Uterus (tissue), 4 donors: ENCODE data around the gene DPEP2NB. TPM values are rescaled to one million over a fixed set of nuclear protein-coding genes. Genes with fewer than 3 reads are reported as not detected.

Source experiments
- DNase-seq, 2 donors: peaks; one replicate each; pipeline ENCODE4 v3.0.0-alpha.2; 2019 to 2020
- H3K27ac ChIP-seq, 2 donors: fragments of 200-600 bp; sonication (generic); 1 replicate in 1 of 2; 2 replicates in 1 of 2; pipeline ENCODE4 v1.5.1; 2016 to 2018
- H3K27me3 ChIP-seq, 2 donors: fragments of 200-600 bp; sonication (generic); one replicate each; pipeline ENCODE4 v1.5.1; 2018 to 2019; ENCODE audit warnings: control low read depth in 1 of 2
- H3K36me3 ChIP-seq, 2 donors: fragments of 200-600 bp; sonication (generic); one replicate each; pipeline ENCODE4 v1.5.1; 2019; ENCODE audit warnings: control low read depth in 1 of 2
- H3K4me1 ChIP-seq, 2 donors: fragments of 200-600 bp; sonication (generic); one replicate each; pipeline ENCODE4 v1.5.1; 2018 to 2019; ENCODE audit warnings: control low read depth in 1 of 2
- H3K4me3 ChIP-seq, 2 donors: fragments of 200-600 bp; sonication (generic); 1 replicate in 1 of 2; 2 replicates in 1 of 2; pipeline ENCODE4 v1.5.1; 2018 to 2019; ENCODE audit warnings: mild to moderate bottlenecking in 1 of 2
- H3K9me3 ChIP-seq, 2 donors: fragments of 200-600 bp; sonication (generic); one replicate each; pipeline ENCODE4 v1.5.1; 2019; ENCODE audit warnings: control low read depth in 1 of 2
- CTCF ChIP-seq, 4 experiments: fragments of 200-600 bp in 2 of 4; fragments of 450-650 bp in 2 of 4; sonication (generic) in 2 of 4; IDR thresholded peaks; one replicate each; pipeline ENCODE4 v1.5.1; 2016 to 2019; ENCODE audit warnings: antibody characterized with exemption in 4 of 4, mild to moderate bottlenecking in 2 of 4, moderate library complexity in 1 of 4
- POLR2A ChIP-seq, 2 donors: fragments of 450-650 bp; IDR thresholded peaks; one replicate each; pipeline ENCODE4 v1.6.1; 2016; ENCODE audit warnings: antibody characterized with exemption in 2 of 2, mild to moderate bottlenecking in 1 of 2, moderate library complexity in 1 of 2
- intact Hi-C: fragments of 100-400 bp; cut with DNase I; formaldehyde crosslinking; loops from one replicate; pipeline ENCODE4 v1.15.1; 2023; ENCODE audit warnings: low total_unique reads
- total RNA-seq, 4 donors: library from RNA; depleted of rRNA in 3 of 4; stranded (reverse); fragments of >200 nt in 3 of 4; gene quantifications; one replicate each; pipeline versions ENCODE4 v1.1.0 to v1.2.4, GENCODE V29; 2014 to 2023
- donor health status: DM: yes; HTN: yes; CAD: no.

The DPEP2NB gene
- total RNA-seq, 4 donors from 2014 or later: not detected

- no peak overlapping the region for H3K4me3 ChIP-seq
- no peaks in the 10 kb centered on the region for H3K4me1 ChIP-seq
- TF ChIP-seq CTCF (IDR thresholded peaks at IDR 0.05): no peak
- no peak for TF ChIP-seq POLR2A (IDR thresholded peaks at IDR 0.05)
- DNase-seq: no peak
- H3K27ac ChIP-seq: no peak overlapping the region
- no peaks in the 10 kb centered on the region for H3K9me3 ChIP-seq
- H3K27me3 ChIP-seq: no peaks in the 10 kb centered on the region
- intact Hi-C loops: no loop called here
- H3K36me3 ChIP-seq: no peaks in the 10 kb centered on the region
Measured at GRCh38 chr16:68055395-68055794, 39.7 kb upstream of the DPEP2NB start.

GRCh38 chr16:68049449-68049848 is 33.7 kb upstream of the DPEP2NB start:
- no peaks in the 10 kb centered on the region for H3K36me3 ChIP-seq
- intact Hi-C loops: no loop called here
- TF ChIP-seq CTCF (IDR thresholded peaks at IDR 0.05) (no peak), POLR2A (IDR thresholded peaks at IDR 0.05) (no peak)

GRCh38 chr16:68047987-68048386 is 32.3 kb upstream of the DPEP2NB start:
- H3K9me3 ChIP-seq: no peaks in the 10 kb centered on the region
- no peak overlapping the region for H3K4me3 ChIP-seq
- no peaks in the 10 kb centered on the region for H3K36me3 ChIP-seq
- no peaks in the 10 kb centered on the region for H3K27me3 ChIP-seq
- H3K4me1 ChIP-seq: no peaks in the 10 kb centered on the region
- no peak for TF ChIP-seq CTCF (IDR thresholded peaks at IDR 0.05)
- no peak for TF ChIP-seq POLR2A (IDR thresholded peaks at IDR 0.05)
- H3K27ac ChIP-seq: peak overlapping the region in 1 of 2 donors; percentile 9
- DNase-seq: no peak
- intact Hi-C loops: no loop called here

More at GRCh38 chr16:68049449-68049848, 33.7 kb upstream of the DPEP2NB start:
- no peak overlapping the region for H3K27ac ChIP-seq
- H3K9me3 ChIP-seq: no peaks in the 10 kb centered on the region
- no peak overlapping the region for H3K4me3 ChIP-seq
- H3K4me1 ChIP-seq: no peaks in the 10 kb centered on the region
- H3K27me3 ChIP-seq: no peaks in the 10 kb centered on the region
- DNase-seq: no peak

- Histone ChIP-seq H3K36me3 (no peaks in the 10 kb centered on the region), H3K4me3 (no peak overlapping the region), H3K27ac (no peak overlapping the region), H3K9me3 (no peaks in the 10 kb centered on the region), H3K4me1 (no peaks in the 10 kb centered on the region), H3K27me3 (no peaks in the 10 kb centered on the region)
- intact Hi-C loops: no loop called here
- TF ChIP-seq POLR2A (IDR thresholded peaks at IDR 0.05): no peak
- no peak for TF ChIP-seq CTCF (IDR thresholded peaks at IDR 0.05)
- DNase-seq: no peak
Measured at GRCh38 chr16:68046106-68046505, 30.4 kb upstream of the DPEP2NB start.

GRCh38 chr16:68041783-68042182 is 26.1 kb upstream of the DPEP2NB start:
- no peak overlapping the region for H3K27ac ChIP-seq
- no peak overlapping the region for H3K4me3 ChIP-seq
- intact Hi-C loops: no loop called here
- no peaks in the 10 kb centered on the region for H3K27me3 ChIP-seq
- no peaks in the 10 kb centered on the region for H3K36me3 ChIP-seq
- H3K4me1 ChIP-seq: no peaks in the 10 kb centered on the region
- H3K9me3 ChIP-seq: no peaks in the 10 kb centered on the region
- DNase-seq: no peak
- TF ChIP-seq CTCF (IDR thresholded peaks at IDR 0.05) (no peak), POLR2A (IDR thresholded peaks at IDR 0.05) (no peak)
